A549 (cell line): ENCODE data around the gene MS4A8.

ENCODE experiments used
- CHD2 ChIP-seq: fragments of 150-350 bp; IDR thresholded peaks from 2 replicates; pipeline ENCODE4 v1.6.1; 2014; ENCODE audit warnings: low read length; ENCODE audit not compliant: partially characterized antibody
- EHMT2 ChIP-seq: fragments of 200-600 bp; sonication (generic); IDR thresholded peaks from 2 replicates; pipeline ENCODE4 v1.6.1; 2016; ENCODE audit warnings: antibody characterized with exemption, low read depth, mild to moderate bottlenecking, moderate library complexity
- EP300 ChIP-seq, 2 experiments: fragments of >200 bp; sonication (Bioruptor Twin); formaldehyde crosslinking; IDR thresholded peaks; 2 replicates in 1 of 2; 3 replicates in 1 of 2; pipeline ENCODE4 v1.6.1; 2016 to 2017
- POLR2A ChIP-seq: IDR thresholded peaks from 2 replicates; pipeline ENCODE4 v1.6.1; 2012; ENCODE audit warnings: mild to moderate bottlenecking, low read length
- RAD21 ChIP-seq, 2 experiments: fragments of >200 bp in 1 of 2; sonication (Bioruptor Twin) in 1 of 2; formaldehyde crosslinking in 1 of 2; IDR thresholded peaks in 1 of 2; conservative IDR thresholded peaks in 1 of 2; 2 replicates in 1 of 2; 3 replicates in 1 of 2; pipeline ENCODE4 v1.6.1; 2012 to 2018; ENCODE audit warnings: inconsistent platforms in 1 of 2
- RCOR1 ChIP-seq: fragments of 150-350 bp; IDR thresholded peaks from 2 replicates; pipeline ENCODE4 v1.6.1; 2014; ENCODE audit warnings: antibody characterized with exemption, low read length, low read depth
- TF ChIP-seq, protein P1 (sequence below): fragments of >200 bp; sonication (Bioruptor Twin); formaldehyde crosslinking; IDR thresholded peaks from 3 replicates; pipeline ENCODE4 v1.5.1; 2016
- TF ChIP-seq, protein P2 (sequence below): fragments of 150-350 bp; IDR thresholded peaks from 2 replicates; pipeline ENCODE4 v1.6.1; 2014; ENCODE audit warnings: low read depth, mild to moderate bottlenecking, low read length
- TF ChIP-seq, protein P3 (sequence below): IDR thresholded peaks from 2 replicates; pipeline ENCODE4 v1.6.1; 2012

DNA sequence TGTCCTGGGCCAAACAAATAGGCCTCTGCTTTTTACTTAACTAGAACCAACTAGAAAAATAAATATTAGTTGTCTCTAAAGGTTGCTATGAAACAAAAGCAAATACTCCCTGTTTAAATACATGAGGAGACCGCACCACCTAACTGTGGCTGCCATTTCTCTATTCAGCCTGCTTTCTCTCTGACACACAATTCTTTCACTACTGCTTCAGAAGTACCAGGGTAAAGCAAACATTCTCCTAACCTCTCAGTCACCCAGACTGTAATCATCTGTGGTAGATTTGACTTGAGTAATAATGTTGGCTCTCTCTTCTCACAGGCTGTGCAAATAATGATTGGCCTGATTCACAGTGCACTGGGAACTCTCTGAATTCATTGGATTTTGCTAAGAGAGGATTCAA is 41.0 kb upstream of the MS4A8 start:
- TF ChIP-seq, protein P1, sequence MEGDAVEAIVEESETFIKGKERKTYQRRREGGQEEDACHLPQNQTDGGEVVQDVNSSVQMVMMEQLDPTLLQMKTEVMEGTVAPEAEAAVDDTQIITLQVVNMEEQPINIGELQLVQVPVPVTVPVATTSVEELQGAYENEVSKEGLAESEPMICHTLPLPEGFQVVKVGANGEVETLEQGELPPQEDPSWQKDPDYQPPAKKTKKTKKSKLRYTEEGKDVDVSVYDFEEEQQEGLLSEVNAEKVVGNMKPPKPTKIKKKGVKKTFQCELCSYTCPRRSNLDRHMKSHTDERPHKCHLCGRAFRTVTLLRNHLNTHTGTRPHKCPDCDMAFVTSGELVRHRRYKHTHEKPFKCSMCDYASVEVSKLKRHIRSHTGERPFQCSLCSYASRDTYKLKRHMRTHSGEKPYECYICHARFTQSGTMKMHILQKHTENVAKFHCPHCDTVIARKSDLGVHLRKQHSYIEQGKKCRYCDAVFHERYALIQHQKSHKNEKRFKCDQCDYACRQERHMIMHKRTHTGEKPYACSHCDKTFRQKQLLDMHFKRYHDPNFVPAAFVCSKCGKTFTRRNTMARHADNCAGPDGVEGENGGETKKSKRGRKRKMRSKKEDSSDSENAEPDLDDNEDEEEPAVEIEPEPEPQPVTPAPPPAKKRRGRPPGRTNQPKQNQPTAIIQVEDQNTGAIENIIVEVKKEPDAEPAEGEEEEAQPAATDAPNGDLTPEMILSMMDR: no peak
- TF ChIP-seq, protein P2, sequence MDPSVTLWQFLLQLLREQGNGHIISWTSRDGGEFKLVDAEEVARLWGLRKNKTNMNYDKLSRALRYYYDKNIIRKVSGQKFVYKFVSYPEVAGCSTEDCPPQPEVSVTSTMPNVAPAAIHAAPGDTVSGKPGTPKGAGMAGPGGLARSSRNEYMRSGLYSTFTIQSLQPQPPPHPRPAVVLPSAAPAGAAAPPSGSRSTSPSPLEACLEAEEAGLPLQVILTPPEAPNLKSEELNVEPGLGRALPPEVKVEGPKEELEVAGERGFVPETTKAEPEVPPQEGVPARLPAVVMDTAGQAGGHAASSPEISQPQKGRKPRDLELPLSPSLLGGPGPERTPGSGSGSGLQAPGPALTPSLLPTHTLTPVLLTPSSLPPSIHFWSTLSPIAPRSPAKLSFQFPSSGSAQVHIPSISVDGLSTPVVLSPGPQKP: no peak
- TF ChIP-seq RCOR1 (no peak), EP300 (IDR thresholded peaks at IDR 0.05) (no peak), CHD2 (no peak), RAD21 (conservative IDR thresholded peaks at IDR 0.05 in 1 of 2, IDR thresholded peaks at IDR 0.05 in 1 of 2) (no peak), POLR2A (no peak), EHMT2 (no peak)
- TF ChIP-seq, protein P3, sequence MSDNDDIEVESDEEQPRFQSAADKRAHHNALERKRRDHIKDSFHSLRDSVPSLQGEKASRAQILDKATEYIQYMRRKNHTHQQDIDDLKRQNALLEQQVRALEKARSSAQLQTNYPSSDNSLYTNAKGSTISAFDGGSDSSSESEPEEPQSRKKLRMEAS: no peak
